PC-3 (cell line): Measurements from ENCODE around the gene CCSER2. TPM values are rescaled to one million over a fixed set of nuclear protein-coding genes. Genes with fewer than 3 reads are reported as not detected.

Experiments used
- ATAC-seq: fragments of 200-7000 bp; cut with Tn5 transposase; 2 replicates; pipeline ENCODE4 v1.9.1; 2020; ENCODE audit warnings: mild to moderate bottlenecking, moderate library complexity
- BruUV-seq: library from RNA; stranded (reverse); fragments of 400-500 nt; replicated peaks from 2 replicates; lab custom pipeline; 2021; lab: Mats Ljungman, UMichigan
- CTCF ChIA-PET: fragments of 300-600 bp; sonication (Branson Sonifier 250); formaldehyde crosslinking; loops from one replicate; lab custom pipeline; 2022; ENCODE audit warnings: antibody characterized with exemption; lab: Charles Lee
- POLR2A ChIA-PET: fragments of 300-600 bp; sonication (Branson Sonifier 250); formaldehyde crosslinking; loops from one replicate; lab custom pipeline; 2022; ENCODE audit warnings: antibody characterized with exemption; ENCODE audit not compliant: unreplicated experiment; lab: Charles Lee
- DNase-seq: peaks from one replicate; pipeline ENCODE4 v3.0.0-alpha.2; 2015
- H2AFZ ChIP-seq: fragments of 300-600 bp; sonication (generic); 2 replicates; pipeline ENCODE4 v1.6.0; 2016; ENCODE audit warnings: antibody characterized with exemption, low read length
- H3F3A ChIP-seq: fragments of 300-600 bp; sonication (generic); one replicate; pipeline ENCODE4 v1.6.0; 2017; ENCODE audit warnings: antibody characterized with exemption, low read length, control low read depth, mild to moderate bottlenecking; ENCODE audit not compliant: unreplicated experiment
- H3K27ac ChIP-seq: fragments of 300-600 bp; sonication (generic); 2 replicates; pipeline ENCODE4 v1.5.1; 2016; ENCODE audit warnings: mild to moderate bottlenecking, low read length
- H3K27me3 ChIP-seq: fragments of 300-600 bp; sonication (generic); 2 replicates; pipeline ENCODE4 v1.6.1; 2016; ENCODE audit warnings: low read length, mixed read lengths
- H3K36me3 ChIP-seq: fragments of 300-600 bp; sonication (generic); 2 replicates; pipeline ENCODE4 v1.6.1; 2016; ENCODE audit warnings: low read depth, mixed run types, low read length, mixed read lengths
- H3K4me1 ChIP-seq: fragments of 300-600 bp; sonication (generic); 2 replicates; pipeline ENCODE4 v1.5.1; 2016; ENCODE audit warnings: low read length; ENCODE audit not compliant: insufficient read depth
- H3K4me2 ChIP-seq: fragments of 300-600 bp; sonication (generic); 2 replicates; pipeline ENCODE4 v1.6.0; 2016; ENCODE audit warnings: low read length
- H3K4me3 ChIP-seq: fragments of 300-600 bp; sonication (generic); 2 replicates; pipeline ENCODE4 v1.5.1; 2016; ENCODE audit warnings: mild to moderate bottlenecking, low read length, mixed read lengths
- H3K79me2 ChIP-seq: fragments of 300-600 bp; sonication (generic); 2 replicates; pipeline ENCODE4 v1.6.1; 2017; ENCODE audit warnings: low read length, mixed read lengths
- H3K9ac ChIP-seq: fragments of 300-600 bp; sonication (generic); 2 replicates; pipeline ENCODE4 v1.6.0; 2016; ENCODE audit warnings: mild to moderate bottlenecking, low read length
- H3K9me2 ChIP-seq: fragments of 300-600 bp; sonication (generic); replicated peaks from 2 replicates; pipeline ENCODE4 v1.6.1; 2016; ENCODE audit warnings: mixed run types, low read length, mixed read lengths
- H3K9me3 ChIP-seq: fragments of 300-600 bp; sonication (generic); 2 replicates; pipeline ENCODE4 v1.6.1; 2016; ENCODE audit warnings: low read length, mixed read lengths
- H4K20me1 ChIP-seq: fragments of 300-600 bp; sonication (generic); 2 replicates; pipeline ENCODE4 v1.6.1; 2016; ENCODE audit warnings: low read length, mixed read lengths
- CTCF ChIP-seq: fragments of 300-600 bp; sonication (generic); conservative IDR thresholded peaks from 2 replicates; pipeline ENCODE4 v1.5.1; 2017; ENCODE audit warnings: antibody characterized with exemption, low read depth, mild to moderate bottlenecking, low read length
- EZH2 ChIP-seq: fragments of 300-600 bp; sonication (generic); IDR thresholded peaks from one replicate; pipeline ENCODE4 v1.6.1; 2017; ENCODE audit warnings: antibody characterized with exemption, mild to moderate bottlenecking, low read length; ENCODE audit not compliant: unreplicated experiment
- EZH2phosphoT487 ChIP-seq: fragments of 300-600 bp; sonication (generic); IDR thresholded peaks from 2 replicates; pipeline ENCODE4 v1.6.1; 2018; ENCODE audit warnings: mild to moderate bottlenecking, antibody characterized with exemption, low read length, borderline replicate concordance
- intact Hi-C: fragments of 100-400 bp; cut with micrococcal nuclease; formaldehyde crosslinking; loops from 2 replicates; pipeline ENCODE4 v1.9.0; 2023
- total RNA-seq: library from RNA; depleted of rRNA; stranded (reverse); fragments of >200 nt; gene quantifications from 2 replicates; pipeline ENCODE4 v1.2.3, GENCODE V29; 2014

The CCSER2 gene
- total RNA-seq, 1 experiment from 2014 or later: 10.2 TPM

DNA sequence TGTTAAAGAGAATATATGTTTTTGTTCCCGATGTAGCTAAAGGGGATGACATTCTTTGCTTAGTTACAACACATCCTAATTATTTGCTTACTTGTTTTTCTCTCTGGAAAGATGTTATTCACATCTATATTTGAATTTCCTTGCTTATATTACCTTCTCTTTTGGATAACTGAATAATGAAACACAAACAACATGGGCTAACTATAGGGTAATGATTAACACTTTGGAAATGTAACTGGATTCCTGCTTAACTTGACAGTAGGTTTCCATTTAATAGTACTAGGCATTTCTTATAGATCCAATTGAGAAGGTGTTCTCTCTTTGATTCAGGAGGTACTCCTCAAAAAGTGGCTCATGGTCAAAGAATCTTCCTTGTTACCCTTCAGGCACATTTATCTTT lies 141.1 kb downstream of the CCSER2 start:
- no peaks in the 10 kb centered on the region for H3K27me3 ChIP-seq
- intact Hi-C loops: no loop called here
- no peak overlapping the region for H2AFZ ChIP-seq
- no peak overlapping the region for H3K27ac ChIP-seq
- CTCF ChIA-PET: no interaction called here
- H3K4me3 ChIP-seq: no peak overlapping the region
- no peaks in the 10 kb centered on the region for H3F3A ChIP-seq
- H3K4me1 ChIP-seq: 0 out of 2 replicates have a peak, but pooled peaks cover 3% of the 10 kb centered on the region
- no peak overlapping the region for H3K4me2 ChIP-seq
- H4K20me1 ChIP-seq: no peaks in the 10 kb centered on the region
- H3K9me2 ChIP-seq: no peaks in the 10 kb centered on the region
- POLR2A ChIA-PET: no interaction called here
- BruUV-seq: no TSS peak
- ATAC-seq (no peak), DNase-seq (no peak)
- TF ChIP-seq CTCF: no peak
- TF ChIP-seq EZH2: no peak
- TF ChIP-seq EZH2phosphoT487: no peak
- no peaks in the 10 kb centered on the region for H3K79me2 ChIP-seq
- H3K9ac ChIP-seq: no peak overlapping the region
- H3K36me3 ChIP-seq: no peaks in the 10 kb centered on the region
- H3K9me3 ChIP-seq: no peaks in the 10 kb centered on the region

- TF ChIP-seq EZH2 (no peak), EZH2phosphoT487 (no peak), CTCF (no peak)
- Histone ChIP-seq H2AFZ (no peak overlapping the region), H3K36me3 (no peaks in the 10 kb centered on the region), H3K9ac (no peak overlapping the region), H4K20me1 (no peaks in the 10 kb centered on the region), H3K4me1 (0 out of 2 replicates have a peak, but pooled peaks cover 3% of the 10 kb centered on the region), H3K79me2 (no peaks in the 10 kb centered on the region), H3K4me2 (no peak overlapping the region), H3K27me3 (no peaks in the 10 kb centered on the region), H3K9me3 (no peaks in the 10 kb centered on the region), H3K4me3 (no peak overlapping the region), H3F3A (no peaks in the 10 kb centered on the region), H3K9me2 (no peaks in the 10 kb centered on the region), H3K27ac (no peak overlapping the region)
- intact Hi-C loops: no loop called here
- CTCF ChIA-PET: no interaction called here
- DNase-seq: no peak
- POLR2A ChIA-PET: no interaction called here
- ATAC-seq: no peak
- no TSS peak for BruUV-seq
Observed at GRCh38 chr10:84473136-84473535, 144.7 kb downstream of the CCSER2 start.

DNA sequence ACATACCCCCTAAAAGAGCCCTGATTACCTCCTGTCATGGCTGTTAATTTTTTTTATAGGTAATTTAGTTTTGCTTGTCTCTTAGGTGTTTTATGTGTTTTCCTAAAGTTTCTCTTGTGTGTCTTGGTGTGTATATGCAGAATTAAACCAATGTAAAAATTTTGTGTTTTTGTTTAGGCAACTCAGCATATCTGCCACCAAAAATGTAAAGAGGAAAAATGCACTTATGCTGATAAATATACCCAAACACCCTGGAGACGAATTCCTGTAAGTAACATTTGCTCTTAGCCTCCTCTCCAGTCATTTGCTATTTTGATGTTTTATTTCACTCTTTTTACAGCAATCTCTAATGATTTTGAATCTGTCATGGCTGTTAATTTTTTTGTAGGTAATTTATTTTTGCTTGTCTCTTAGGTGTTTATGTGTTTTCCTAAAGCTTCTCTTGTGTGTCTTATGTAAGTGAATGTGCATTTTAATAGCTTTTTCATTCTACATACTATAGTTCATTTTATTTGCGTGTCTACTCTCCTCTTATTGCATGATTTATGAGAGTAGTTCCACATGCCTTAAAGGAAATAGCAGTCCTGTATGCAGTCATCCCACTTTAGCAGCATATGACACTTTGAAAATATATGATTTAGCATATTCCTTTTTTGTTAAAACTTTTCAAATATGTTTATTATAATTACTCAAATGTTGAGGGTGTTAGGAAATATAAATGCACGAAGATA lies 149.2 kb downstream of the CCSER2 start:
- H2AFZ ChIP-seq: no peak overlapping the region
- no peaks in the 10 kb centered on the region for H3F3A ChIP-seq
- no peak overlapping the region for H3K4me2 ChIP-seq
- CTCF ChIA-PET: no interaction called here
- intact Hi-C loops: no loop called here
- POLR2A ChIA-PET: interaction anchor here (0.7 kb wide), 1 partner anchor 1104 kb away, joined by 4 read pairs; no protein-coding TSS in a partner anchor
- no peak for ATAC-seq
- H3K4me1 ChIP-seq: no peaks in the 10 kb centered on the region
- no peaks in the 10 kb centered on the region for H3K27me3 ChIP-seq
- H3K79me2 ChIP-seq: no peaks in the 10 kb centered on the region
- no peaks in the 10 kb centered on the region for H4K20me1 ChIP-seq
- TF ChIP-seq EZH2phosphoT487: no peak
- no peak for TF ChIP-seq CTCF
- no peak for TF ChIP-seq EZH2
- no peaks in the 10 kb centered on the region for H3K9me3 ChIP-seq
- H3K9me2 ChIP-seq: no peaks in the 10 kb centered on the region
- no peak overlapping the region for H3K9ac ChIP-seq
- DNase-seq: no peak
- H3K27ac ChIP-seq: no peak overlapping the region
- BruUV-seq: no TSS peak
- no peak overlapping the region for H3K4me3 ChIP-seq
- H3K36me3 ChIP-seq: no peaks in the 10 kb centered on the region
